ENCODE data around the gene DCANP1.

The DCANP1 gene

DNA sequence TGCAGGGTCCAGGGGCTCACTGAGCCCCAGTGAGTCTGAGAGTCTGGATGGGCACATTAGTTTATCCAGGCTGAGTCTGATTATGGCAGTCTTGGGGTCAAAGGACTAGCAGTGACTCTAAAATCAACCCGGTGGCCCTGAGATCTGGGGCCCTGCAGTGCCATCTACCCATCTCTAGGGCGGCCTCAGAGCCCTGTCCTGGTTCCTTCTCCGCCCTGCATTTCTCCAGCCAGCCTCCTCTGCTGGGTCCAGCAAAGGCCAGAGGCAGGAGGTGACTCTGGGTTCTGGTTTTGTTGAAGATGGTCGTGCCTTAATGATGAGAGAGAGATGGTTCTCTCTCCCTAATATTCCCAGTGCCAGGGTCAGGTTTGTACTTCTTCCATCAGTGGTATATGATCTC is 15.0 kb downstream of the DCANP1 start:
- H3K27me3 ChIP-seq (ENCODE audit: control insufficient read depth, insufficient read depth, low read length) = no peaks in the 10 kb centered on the region

GRCh38 chr5:135430135-135430437 is 17.1 kb downstream of the DCANP1 start:
- DNase-seq (ENCODE audit: low read depth, low spot score) = no peak
- no peak overlapping the region for H3K4me3 ChIP-seq (ENCODE audit: low read length)
- no peaks in the 10 kb centered on the region for H3K27me3 ChIP-seq (ENCODE audit: control insufficient read depth, insufficient read depth, low read length)
- WGBS (ENCODE audit: insufficient coverage, insufficient read length) = no CpG with 5 or more reads among the region's 7 CpGs
- H3K4me1 ChIP-seq (ENCODE audit: control insufficient read depth, insufficient read depth, low read length) = peaks cover 2% of the 10 kb centered on the region; the same call in 1 of the 2 replicates
- no peaks in the 10 kb centered on the region; the same call in 1 of the 2 replicates for H3K9me3 ChIP-seq (ENCODE audit: control insufficient read depth, insufficient read depth, low read length)
- H3K27ac ChIP-seq (ENCODE audit: low read length) = no peak overlapping the region
- no peaks in the 10 kb centered on the region for H3K36me3 ChIP-seq (ENCODE audit: control insufficient read depth, insufficient read depth, low read length)

More for the DNA sequence above, 15.0 kb downstream of the DCANP1 start:
- Histone ChIP-seq H3K4me3 (ENCODE audit: low read length) (no peak overlapping the region), H3K9me3 (ENCODE audit: control insufficient read depth, insufficient read depth, low read length) (no peaks in the 10 kb centered on the region; the same call in 1 of the 2 replicates), H3K36me3 (ENCODE audit: control insufficient read depth, insufficient read depth, low read length) (no peaks in the 10 kb centered on the region), H3K4me1 (ENCODE audit: control insufficient read depth, insufficient read depth, low read length) (peaks cover 2% of the 10 kb centered on the region; the same call in 1 of the 2 replicates), H3K27ac (ENCODE audit: low read length) (no peak overlapping the region)
- DNase-seq (ENCODE audit: low read depth, low spot score) = no peak
- WGBS (ENCODE audit: insufficient coverage, insufficient read length) = no CpG with 5 or more reads among the region's 4 CpGs

DNA sequence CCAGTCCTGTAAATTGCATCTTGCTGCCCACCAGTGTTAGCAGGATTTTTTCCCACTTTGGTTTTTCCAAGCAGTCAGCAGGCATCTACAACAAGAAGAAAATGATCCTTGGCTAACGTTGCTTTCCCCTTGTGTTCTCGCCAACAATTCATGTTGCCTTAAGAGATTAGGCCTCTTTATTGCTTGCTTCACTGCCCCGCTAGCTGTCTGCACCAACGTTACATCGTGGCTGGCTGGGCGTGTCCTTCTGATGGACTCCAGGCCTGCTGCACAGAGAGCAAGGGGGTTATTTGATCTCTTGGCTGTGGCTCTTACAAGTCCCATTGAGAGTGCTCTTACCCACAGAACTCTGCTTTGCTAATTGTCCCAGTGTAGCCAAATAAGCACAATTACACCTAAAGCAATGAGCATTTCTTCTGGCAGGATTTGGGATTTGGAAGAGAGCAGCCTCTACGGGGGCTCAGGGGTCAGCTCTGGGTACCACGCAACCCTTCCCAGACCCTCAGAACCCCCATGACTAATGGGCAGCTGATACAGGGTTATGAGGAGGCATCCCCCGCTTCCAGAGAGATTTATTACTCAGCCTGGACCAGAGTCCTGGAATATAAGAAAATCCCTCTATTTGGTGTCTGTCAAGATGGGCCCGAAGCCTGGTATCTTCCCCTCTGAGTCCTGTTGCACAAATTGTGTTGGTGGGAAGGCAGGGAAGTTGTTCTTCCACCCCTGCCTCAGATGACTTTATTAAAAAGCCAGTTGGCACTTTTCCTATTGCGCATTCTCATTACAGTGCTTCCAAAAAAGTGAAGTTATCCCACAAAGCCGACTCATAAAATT is 17.6 kb downstream of the DCANP1 start:
- Histone ChIP-seq H3K27ac (ENCODE audit: low read length) (no peak overlapping the region), H3K36me3 (ENCODE audit: control insufficient read depth, insufficient read depth, low read length) (no peaks in the 10 kb centered on the region), H3K4me3 (ENCODE audit: low read length) (no peak overlapping the region), H3K9me3 (ENCODE audit: control insufficient read depth, insufficient read depth, low read length) (no peaks in the 10 kb centered on the region; the same call in 1 of the 2 replicates), H3K27me3 (ENCODE audit: control insufficient read depth, insufficient read depth, low read length) (no peaks in the 10 kb centered on the region), H3K4me1 (ENCODE audit: control insufficient read depth, insufficient read depth, low read length) (peaks cover 2% of the 10 kb centered on the region; the same call in 1 of the 2 replicates)
- WGBS (ENCODE audit: insufficient coverage, insufficient read length) = no CpG with 5 or more reads among the region's 12 CpGs
- no peak for DNase-seq (ENCODE audit: low read depth, low spot score)

GRCh38 chr5:135428586-135428985 is 18.6 kb downstream of the DCANP1 start:
- no peak overlapping the region for H3K4me3 ChIP-seq (ENCODE audit: low read length)
- no peak for DNase-seq (ENCODE audit: low read depth, low spot score)
- WGBS (ENCODE audit: insufficient coverage, insufficient read length) = no CpG with 5 or more reads among the region's 1 CpG
- no peak overlapping the region for H3K27ac ChIP-seq (ENCODE audit: low read length)
- no peaks in the 10 kb centered on the region for H3K36me3 ChIP-seq (ENCODE audit: control insufficient read depth, insufficient read depth, low read length)
- no peaks in the 10 kb centered on the region for H3K4me1 ChIP-seq (ENCODE audit: control insufficient read depth, insufficient read depth, low read length)
- no peaks in the 10 kb centered on the region; the same call in 1 of the 2 replicates for H3K9me3 ChIP-seq (ENCODE audit: control insufficient read depth, insufficient read depth, low read length)
- H3K27me3 ChIP-seq (ENCODE audit: control insufficient read depth, insufficient read depth, low read length) = no peaks in the 10 kb centered on the region

GRCh38 chr5:135426102-135427082 is 20.8 kb downstream of the DCANP1 start:
- WGBS (ENCODE audit: insufficient coverage, insufficient read length) = no CpG with 5 or more reads among the region's 7 CpGs
- DNase-seq (ENCODE audit: low read depth, low spot score) = no peak
- H3K27ac ChIP-seq (ENCODE audit: low read length) = no peak overlapping the region
- H3K4me3 ChIP-seq (ENCODE audit: low read length) = no peak overlapping the region
- no peaks in the 10 kb centered on the region for H3K4me1 ChIP-seq (ENCODE audit: control insufficient read depth, insufficient read depth, low read length)
- no peaks in the 10 kb centered on the region for H3K36me3 ChIP-seq (ENCODE audit: control insufficient read depth, insufficient read depth, low read length)
- no peaks in the 10 kb centered on the region for H3K27me3 ChIP-seq (ENCODE audit: control insufficient read depth, insufficient read depth, low read length)
- H3K9me3 ChIP-seq (ENCODE audit: control insufficient read depth, insufficient read depth, low read length) = no peaks in the 10 kb centered on the region; the same call in 1 of the 2 replicates

DNA sequence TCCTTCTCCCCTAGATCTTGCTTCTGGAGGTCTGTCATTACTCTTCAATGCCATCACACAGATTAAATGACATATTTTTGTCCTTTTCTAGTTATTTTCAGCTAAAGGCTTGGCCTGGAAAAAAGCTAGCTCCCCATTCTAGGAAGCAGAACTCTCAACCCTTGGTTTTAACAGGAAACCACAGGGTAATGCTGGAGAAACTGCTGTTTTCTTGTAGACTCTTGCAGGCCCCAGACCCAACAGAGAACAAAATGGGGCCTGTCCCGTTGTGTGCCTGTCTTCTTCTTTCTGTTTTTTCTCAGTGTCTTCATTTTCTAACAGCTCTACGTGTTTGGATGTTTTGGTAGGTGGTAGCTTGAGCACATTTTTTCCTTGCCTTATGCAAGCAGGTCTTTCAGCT is 21.5 kb downstream of the DCANP1 start:
- Histone ChIP-seq H3K9me3 (ENCODE audit: control insufficient read depth, insufficient read depth, low read length) (no peaks in the 10 kb centered on the region; the same call in 1 of the 2 replicates), H3K4me1 (ENCODE audit: control insufficient read depth, insufficient read depth, low read length) (no peaks in the 10 kb centered on the region), H3K36me3 (ENCODE audit: control insufficient read depth, insufficient read depth, low read length) (no peaks in the 10 kb centered on the region), H3K4me3 (ENCODE audit: low read length) (no peak overlapping the region), H3K27ac (ENCODE audit: low read length) (no peak overlapping the region), H3K27me3 (ENCODE audit: control insufficient read depth, insufficient read depth, low read length) (no peaks in the 10 kb centered on the region)
- no peak for DNase-seq (ENCODE audit: low read depth, low spot score)
- no CpG with 5 or more reads among the region's 2 CpGs for WGBS (ENCODE audit: insufficient coverage, insufficient read length)

- H3K36me3 ChIP-seq (ENCODE audit: control insufficient read depth, insufficient read depth, low read length) = no peaks in the 10 kb centered on the region
- DNase-seq (ENCODE audit: low read depth, low spot score) = no peak
- no CpG with 5 or more reads among the region's 1 CpG for WGBS (ENCODE audit: insufficient coverage, insufficient read length)
- no peak overlapping the region for H3K4me3 ChIP-seq (ENCODE audit: low read length)
- no peaks in the 10 kb centered on the region for H3K27me3 ChIP-seq (ENCODE audit: control insufficient read depth, insufficient read depth, low read length)
- H3K27ac ChIP-seq (ENCODE audit: low read length) = no peak overlapping the region
- H3K4me1 ChIP-seq (ENCODE audit: control insufficient read depth, insufficient read depth, low read length) = no peaks in the 10 kb centered on the region
- H3K9me3 ChIP-seq (ENCODE audit: control insufficient read depth, insufficient read depth, low read length) = no peaks in the 10 kb centered on the region; the same call in 1 of the 2 replicates
Observed at GRCh38 chr5:135423846-135424168, 23.3 kb downstream of the DCANP1 start.

GRCh38 chr5:135423146-135423845 is 23.9 kb downstream of the DCANP1 start:
- H3K27ac ChIP-seq (ENCODE audit: low read length) = no peak overlapping the region
- no peak overlapping the region for H3K4me3 ChIP-seq (ENCODE audit: low read length)
- H3K4me1 ChIP-seq (ENCODE audit: control insufficient read depth, insufficient read depth, low read length) = no peaks in the 10 kb centered on the region
- no peaks in the 10 kb centered on the region for H3K36me3 ChIP-seq (ENCODE audit: control insufficient read depth, insufficient read depth, low read length)
- H3K27me3 ChIP-seq (ENCODE audit: control insufficient read depth, insufficient read depth, low read length) = no peaks in the 10 kb centered on the region
- no peak for DNase-seq (ENCODE audit: low read depth, low spot score)
- no CpG with 5 or more reads among the region's 7 CpGs for WGBS (ENCODE audit: insufficient coverage, insufficient read length)
- H3K9me3 ChIP-seq (ENCODE audit: control insufficient read depth, insufficient read depth, low read length) = no peaks in the 10 kb centered on the region

DNA sequence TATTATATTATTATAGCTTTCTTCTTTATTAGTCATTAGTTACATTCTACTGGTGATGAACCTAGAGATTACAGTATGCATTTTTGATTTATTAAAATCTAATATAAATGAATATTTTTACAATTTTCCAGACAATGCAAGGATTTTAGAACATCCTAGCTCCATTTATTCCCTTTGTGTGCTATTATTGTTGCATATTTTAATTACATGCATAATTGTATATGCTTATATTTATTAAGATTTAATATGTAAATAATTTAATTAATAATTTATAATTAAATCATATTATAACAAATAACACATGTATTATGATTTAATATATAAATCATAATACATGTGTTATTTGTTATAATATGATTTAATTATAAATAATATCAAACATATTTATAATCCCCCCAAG is 24.7 kb downstream of the DCANP1 start:
- no peaks in the 10 kb centered on the region for H3K4me1 ChIP-seq (ENCODE audit: control insufficient read depth, insufficient read depth, low read length)
- H3K4me3 ChIP-seq (ENCODE audit: low read length) = no peak overlapping the region
- no peaks in the 10 kb centered on the region for H3K27me3 ChIP-seq (ENCODE audit: control insufficient read depth, insufficient read depth, low read length)
- no peaks in the 10 kb centered on the region for H3K9me3 ChIP-seq (ENCODE audit: control insufficient read depth, insufficient read depth, low read length)
- H3K36me3 ChIP-seq (ENCODE audit: control insufficient read depth, insufficient read depth, low read length) = no peaks in the 10 kb centered on the region
- no peak overlapping the region for H3K27ac ChIP-seq (ENCODE audit: low read length)
- no peak for DNase-seq (ENCODE audit: low read depth, low spot score)

DNA sequence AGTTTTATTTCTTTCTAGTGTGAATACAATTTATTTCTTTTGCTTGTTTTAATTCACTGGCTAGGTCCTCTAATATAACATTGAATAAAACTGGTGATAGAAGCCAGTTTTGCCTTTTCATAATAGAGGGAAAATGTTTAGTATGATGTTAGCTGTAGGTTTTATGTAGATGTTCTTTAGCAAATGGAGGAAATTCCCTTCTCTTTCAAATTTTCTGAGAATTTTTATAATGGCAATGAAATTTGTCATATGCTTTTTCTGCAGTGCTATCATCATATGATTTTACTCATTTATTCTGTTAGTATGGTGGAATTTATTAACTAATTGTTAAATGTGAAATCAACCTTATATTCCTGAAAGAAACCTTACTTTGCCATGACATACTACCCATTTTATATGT is 30.1 kb downstream of the DCANP1 start:
- Histone ChIP-seq H3K9me3 (ENCODE audit: control insufficient read depth, insufficient read depth, low read length) (no peaks in the 10 kb centered on the region), H3K27ac (ENCODE audit: low read length) (no peak overlapping the region), H3K4me3 (ENCODE audit: low read length) (no peak overlapping the region), H3K36me3 (ENCODE audit: control insufficient read depth, insufficient read depth, low read length) (no peaks in the 10 kb centered on the region), H3K27me3 (ENCODE audit: control insufficient read depth, insufficient read depth, low read length) (no peaks in the 10 kb centered on the region), H3K4me1 (ENCODE audit: control insufficient read depth, insufficient read depth, low read length) (no peaks in the 10 kb centered on the region)
- no peak for DNase-seq (ENCODE audit: low read depth, low spot score)
